ENCODE data around the gene STAMBPL1.

GRCh38 chr10:88896372-88896993 is 16.4 kb downstream of the STAMBPL1 start:
- TF ChIP-seq CTCF (IDR thresholded peaks at IDR 0.05; ENCODE audit: insufficient read depth, low read depth, low read length) = no peak
- no peak for TF ChIP-seq EZH2 (IDR thresholded peaks at IDR 0.05; ENCODE audit: insufficient read depth, low read length)

Measured in astrocyte (in vitro differentiated cells and primary cell).